Activated T-helper 1 cell treated with anti-CD3 and anti-CD28 coated beads, Interleukin-12 subunit alpha, Interleukin-12 subunit beta, Interleukin-2, Interleukin-4 antibody, amounts not matched to agents 30 ng/mL and 10 ng/mL and 1 ng/mL, durations not matched to agents 14 hours and 24 hours and 36 hours (primary cell): ENCODE data around the gene AGAP1. TPM values are rescaled to one million over a fixed set of nuclear protein-coding genes. Genes with fewer than 3 reads are reported as not detected.
"Not testable (repeated sequence)": the region's sequence is repeated elsewhere in the genome, so short reads cannot be mapped to it uniquely, and the experiment has no call there.

Experiments
- DNase-seq: peaks from one replicate; pipeline ENCODE4 v3.0.0; 2021; ENCODE audit warnings: low spot score
- H3K27ac Mint-ChIP-seq: one replicate; pipeline ENCODE4 v1.8.0; 2021; ENCODE audit warnings: mild to moderate bottlenecking, mixed read lengths
- H3K27me3 Mint-ChIP-seq: one replicate; pipeline ENCODE4 v1.8.0; 2022; ENCODE audit warnings: mild to moderate bottlenecking, moderate library complexity, mixed read lengths; ENCODE audit not compliant: insufficient read depth
- H3K36me3 Mint-ChIP-seq: one replicate; pipeline ENCODE4 v1.8.0; 2021; ENCODE audit warnings: low read depth, mixed read lengths
- H3K4me1 Mint-ChIP-seq: one replicate; pipeline ENCODE4 v1.8.0; 2021; ENCODE audit warnings: low read depth, mixed read lengths
- H3K4me3 Mint-ChIP-seq: one replicate; pipeline ENCODE4 v1.8.0; 2021; ENCODE audit warnings: mild to moderate bottlenecking, moderate library complexity, mixed read lengths
- H3K9me3 Mint-ChIP-seq: one replicate; pipeline ENCODE4 v1.8.0; 2021; ENCODE audit warnings: mixed read lengths
- intact Hi-C: fragments of 100-400 bp; cut with micrococcal nuclease; formaldehyde crosslinking; loops from one replicate; pipeline ENCODE4 v1.15.1; 2024
- total RNA-seq: library from RNA; stranded (reverse); gene quantifications from 2 replicates; pipeline ENCODE4 v1.2.3, GENCODE V29; 2022

Gene AGAP1
- total RNA-seq, 1 donor from 2014 or later, result 2.0 TPM

DNA sequence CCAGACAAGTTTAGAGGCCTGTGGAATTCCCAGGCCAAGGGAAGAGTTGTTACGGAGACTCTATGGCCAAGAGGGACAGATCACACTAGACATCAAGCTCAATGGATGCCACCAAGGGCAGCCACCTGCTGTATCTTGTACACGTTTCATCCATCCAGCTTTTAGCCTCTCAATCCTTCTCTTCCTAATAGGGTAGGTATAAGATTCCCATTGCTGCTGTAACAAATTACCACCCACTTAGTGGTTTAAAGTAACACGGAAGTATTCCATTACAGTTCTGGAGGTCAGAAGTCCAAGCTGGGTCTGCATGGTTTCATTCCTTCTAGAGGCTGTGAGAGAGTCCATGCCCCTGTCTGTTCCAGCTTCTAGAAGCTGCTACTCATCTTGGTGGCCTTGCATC, 586.6 kb downstream of the AGAP1 start:
- H3K27ac Mint-ChIP-seq, result no peak overlapping the region
- no peak for DNase-seq
- H3K9me3 Mint-ChIP-seq, result no peaks in the 10 kb centered on the region
- no peaks in the 10 kb centered on the region for H3K4me1 Mint-ChIP-seq
- no peaks in the 10 kb centered on the region for H3K27me3 Mint-ChIP-seq
- intact Hi-C loops, result no loop called here
- H3K4me3 Mint-ChIP-seq, result no peak overlapping the region
- H3K36me3 Mint-ChIP-seq, result no peaks in the 10 kb centered on the region

DNA sequence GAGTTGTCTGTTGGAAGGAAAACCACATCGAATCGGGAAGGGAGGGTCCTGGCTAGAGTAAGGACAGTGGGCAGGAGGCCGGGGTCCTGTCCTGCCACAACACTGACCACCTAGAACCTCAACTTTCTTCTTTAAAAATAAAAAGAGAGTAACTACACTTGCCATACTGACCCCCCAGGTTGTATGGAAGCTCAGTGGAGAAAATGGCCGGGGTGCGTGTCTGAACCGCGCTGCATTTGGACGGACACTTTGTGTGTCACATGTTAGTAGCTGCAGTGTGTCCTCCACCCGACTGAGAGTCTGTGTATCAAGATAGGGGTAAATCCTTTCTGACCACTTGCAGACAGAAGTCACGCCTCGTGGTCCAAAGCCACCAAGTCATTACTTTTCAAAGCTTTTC, 587.3 kb downstream of the AGAP1 start:
- Mint-ChIP-seq H3K27me3 (peaks cover 2% of the 10 kb centered on the region), H3K36me3 (no peaks in the 10 kb centered on the region), H3K4me1 (no peaks in the 10 kb centered on the region), H3K27ac (no peak overlapping the region), H3K9me3 (no peaks in the 10 kb centered on the region), H3K4me3 (no peak overlapping the region)
- intact Hi-C loops, result no loop called here
- DNase-seq, result no peak

DNA sequence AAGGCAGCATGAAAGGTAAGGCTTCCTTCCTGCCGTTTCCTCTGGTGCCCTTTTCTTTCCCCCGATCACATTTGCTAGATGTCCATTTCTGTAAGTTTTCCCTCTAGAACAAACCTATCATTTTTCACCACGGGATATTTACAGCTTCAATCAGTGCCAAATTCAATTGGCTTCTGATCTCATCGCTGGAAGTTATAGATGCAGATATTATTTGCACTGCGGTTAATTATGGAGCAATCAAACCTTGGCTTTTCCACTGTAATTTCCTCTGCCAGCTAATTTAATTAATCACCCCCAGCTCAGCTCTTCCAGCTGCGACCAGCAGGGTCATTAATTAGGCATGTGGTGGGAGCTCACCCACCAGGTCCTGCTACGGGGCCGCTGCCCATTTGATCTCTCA, 588.2 kb downstream of the AGAP1 start:
- Mint-ChIP-seq H3K9me3 (no peaks in the 10 kb centered on the region), H3K36me3 (no peaks in the 10 kb centered on the region), H3K4me3 (no peak overlapping the region), H3K27ac (no peak overlapping the region), H3K4me1 (no peaks in the 10 kb centered on the region), H3K27me3 (peaks cover 2% of the 10 kb centered on the region)
- no peak for DNase-seq
- intact Hi-C loops, result no loop called here

DNA sequence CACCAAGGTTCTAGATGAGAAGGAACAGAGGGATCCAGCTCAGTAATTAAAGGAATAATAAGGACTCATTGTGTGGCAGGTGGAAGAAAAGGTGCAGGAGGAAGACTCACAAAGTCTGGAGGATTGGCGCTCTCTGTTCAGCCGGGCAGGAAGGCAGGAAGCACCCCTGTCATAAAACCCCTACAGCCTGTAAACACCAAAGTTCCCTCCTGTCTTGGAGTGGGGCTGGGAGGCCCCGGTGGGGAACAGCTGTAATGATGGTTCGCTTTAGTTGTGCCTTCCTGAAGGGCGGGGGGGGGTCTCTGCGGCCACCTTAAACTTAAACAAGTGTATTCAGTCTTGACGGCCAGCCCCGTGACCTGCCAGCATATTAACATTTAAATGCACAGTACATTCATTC, 590.1 kb downstream of the AGAP1 start:
- no peaks in the 10 kb centered on the region for H3K36me3 Mint-ChIP-seq
- H3K4me3 Mint-ChIP-seq, result no peak overlapping the region
- peaks cover 2% of the 10 kb centered on the region for H3K27me3 Mint-ChIP-seq
- no peak overlapping the region for H3K27ac Mint-ChIP-seq
- H3K9me3 Mint-ChIP-seq, result no peaks in the 10 kb centered on the region
- H3K4me1 Mint-ChIP-seq, result no peaks in the 10 kb centered on the region
- no peak for DNase-seq
- intact Hi-C loops, result no loop called here

DNA sequence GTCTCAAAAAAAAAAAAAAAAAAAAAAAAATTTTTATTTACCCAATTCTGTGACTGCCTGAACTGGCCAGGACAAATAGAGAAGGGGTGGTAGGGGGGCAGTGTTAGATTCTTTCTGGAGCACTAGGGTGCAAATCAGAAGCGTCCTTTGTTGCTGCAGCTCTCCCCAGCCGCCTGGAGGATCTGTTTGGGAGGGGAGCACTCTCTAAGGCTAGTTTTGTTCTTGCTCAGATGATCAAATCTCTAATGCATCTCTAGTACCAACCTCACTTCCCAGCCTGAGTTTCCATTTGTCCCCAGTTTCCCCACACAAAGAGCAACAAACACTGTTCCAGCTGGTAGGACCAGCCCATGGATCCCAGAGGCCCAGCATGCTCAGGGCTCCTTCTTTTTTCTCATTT, 591.4 kb downstream of the AGAP1 start:
- Mint-ChIP-seq H3K9me3 (no peaks in the 10 kb centered on the region), H3K4me1 (no peaks in the 10 kb centered on the region), H3K4me3 (no peak overlapping the region), H3K27ac (no peak overlapping the region), H3K36me3 (no peaks in the 10 kb centered on the region), H3K27me3 (peaks cover 2% of the 10 kb centered on the region)
- intact Hi-C loops, result no loop called here
- DNase-seq, result no peak

DNA sequence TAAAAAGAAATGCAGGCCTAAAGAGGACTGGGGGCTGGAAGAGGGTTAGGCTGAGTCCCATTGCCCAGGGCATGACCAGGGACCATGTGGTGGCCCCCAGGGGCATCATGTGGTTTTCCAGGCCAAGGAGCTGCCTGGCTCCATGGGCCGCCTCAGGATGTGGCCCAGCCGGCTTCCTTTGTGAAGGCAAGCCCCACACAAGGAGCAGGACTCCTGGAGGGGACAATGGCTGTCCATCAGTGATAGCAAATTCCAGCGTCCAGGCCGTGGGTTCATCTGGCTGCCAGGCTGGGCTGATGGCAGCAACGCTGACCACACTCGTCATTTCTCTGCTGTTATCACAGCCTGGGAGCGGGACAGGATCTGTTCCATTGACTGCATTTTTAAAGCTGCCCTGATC, 591.8 kb downstream of the AGAP1 start:
- Mint-ChIP-seq H3K27me3 (peaks cover 2% of the 10 kb centered on the region), H3K27ac (no peak overlapping the region), H3K4me1 (no peaks in the 10 kb centered on the region), H3K9me3 (no peaks in the 10 kb centered on the region), H3K36me3 (no peaks in the 10 kb centered on the region), H3K4me3 (no peak overlapping the region)
- intact Hi-C loops, result no loop called here
- no peak for DNase-seq

DNA sequence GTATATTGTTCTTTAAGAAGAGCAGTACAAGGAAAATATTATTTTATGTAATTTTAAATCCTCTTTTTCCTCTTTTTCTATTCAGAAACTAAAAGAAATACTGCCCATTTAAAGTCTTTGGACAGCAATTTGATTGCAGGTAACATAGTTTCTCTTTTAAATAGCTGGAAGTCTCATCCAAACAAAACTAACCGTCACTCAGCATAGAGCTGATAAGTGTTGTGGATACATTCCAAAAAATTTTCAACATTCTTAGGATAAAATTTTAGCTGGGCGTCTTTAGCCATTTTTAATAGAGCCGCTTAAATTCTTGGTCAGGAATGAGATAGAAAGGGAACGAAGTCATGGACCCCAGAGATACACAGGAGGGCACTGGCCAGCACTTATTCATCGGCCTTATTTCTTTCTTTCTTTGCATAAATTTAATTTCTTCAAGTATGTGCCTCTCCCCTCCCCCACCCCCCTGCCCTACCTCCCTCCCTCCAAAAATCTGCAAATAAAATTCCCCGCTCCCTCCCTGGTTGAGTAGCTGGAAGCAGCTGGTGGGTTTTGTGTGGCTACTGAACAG, 592.6 kb downstream of the AGAP1 start:
- Mint-ChIP-seq H3K36me3 (no peaks in the 10 kb centered on the region), H3K27ac (no peak overlapping the region), H3K4me3 (no peak overlapping the region), H3K27me3 (peaks cover 2% of the 10 kb centered on the region), H3K9me3 (no peaks in the 10 kb centered on the region), H3K4me1 (no peaks in the 10 kb centered on the region)
- intact Hi-C loops, result no loop called here
- DNase-seq, result no peak

DNA sequence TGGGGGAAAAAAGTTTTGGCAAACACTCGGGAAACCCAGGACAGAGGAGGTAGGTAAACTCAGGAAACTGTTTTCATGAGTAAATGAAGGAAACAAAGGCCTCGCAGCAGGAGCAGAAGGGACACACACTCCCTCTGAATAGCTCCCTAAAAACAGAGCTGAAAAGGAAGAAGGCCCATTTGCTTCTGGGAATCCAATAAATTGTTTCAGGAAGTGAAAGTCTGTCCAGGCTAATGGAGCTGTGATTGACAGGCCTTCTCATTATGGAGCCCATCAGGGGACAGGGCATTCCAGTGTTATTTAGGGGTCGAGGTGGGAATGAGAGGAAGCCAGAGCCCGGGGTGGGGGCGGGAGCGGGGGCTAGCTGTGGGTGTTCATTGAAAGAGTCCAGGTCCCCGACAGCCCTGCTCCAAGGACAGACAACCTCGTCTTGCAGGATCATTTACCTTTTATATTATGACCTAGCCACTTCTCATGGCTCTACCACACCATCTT, 593.2 kb downstream of the AGAP1 start:
- Mint-ChIP-seq H3K9me3 (no peaks in the 10 kb centered on the region), H3K27ac (no peak overlapping the region), H3K4me3 (no peak overlapping the region), H3K27me3 (peaks cover 2% of the 10 kb centered on the region), H3K36me3 (no peaks in the 10 kb centered on the region), H3K4me1 (no peaks in the 10 kb centered on the region)
- no peak for DNase-seq
- intact Hi-C loops, result no loop called here

DNA sequence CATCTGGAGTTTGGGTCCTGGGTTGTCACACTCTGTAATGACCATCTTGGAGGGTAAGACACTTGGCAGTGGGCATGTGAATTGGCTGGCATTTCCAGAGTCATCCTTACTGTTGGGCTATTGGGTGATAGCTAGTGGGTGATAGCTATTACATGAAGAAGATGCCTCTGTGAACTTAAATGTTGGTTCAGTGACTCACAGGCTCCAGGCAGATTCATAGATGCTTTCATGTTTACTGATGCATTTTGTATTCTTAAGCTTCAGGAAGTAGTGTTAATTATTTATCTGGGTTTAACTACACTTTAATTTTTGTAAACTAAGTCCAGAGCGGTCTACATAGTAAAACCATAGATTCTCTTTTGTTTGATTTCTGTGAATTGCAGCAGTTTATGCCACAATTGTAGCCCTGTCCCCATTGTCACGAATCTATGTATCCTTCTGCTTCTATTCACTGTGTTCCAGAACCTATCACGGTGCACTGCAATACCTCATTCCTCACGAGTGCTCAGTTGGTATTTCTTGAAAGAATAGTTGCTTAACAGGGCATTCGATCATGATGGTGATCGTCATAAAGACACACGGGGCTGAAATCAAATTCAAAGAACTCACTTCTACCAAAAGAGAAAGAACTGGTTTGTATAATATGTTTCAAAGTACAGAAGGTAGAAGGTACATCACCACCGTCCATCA, 594.7 kb downstream of the AGAP1 start:
- Mint-ChIP-seq H3K36me3 (no peaks in the 10 kb centered on the region), H3K27ac (no peak overlapping the region), H3K4me1 (no peaks in the 10 kb centered on the region), H3K27me3 (peaks cover 2% of the 10 kb centered on the region), H3K9me3 (no peaks in the 10 kb centered on the region), H3K4me3 (no peak overlapping the region)
- no peak for DNase-seq
- intact Hi-C loops, result no loop called here

DNA sequence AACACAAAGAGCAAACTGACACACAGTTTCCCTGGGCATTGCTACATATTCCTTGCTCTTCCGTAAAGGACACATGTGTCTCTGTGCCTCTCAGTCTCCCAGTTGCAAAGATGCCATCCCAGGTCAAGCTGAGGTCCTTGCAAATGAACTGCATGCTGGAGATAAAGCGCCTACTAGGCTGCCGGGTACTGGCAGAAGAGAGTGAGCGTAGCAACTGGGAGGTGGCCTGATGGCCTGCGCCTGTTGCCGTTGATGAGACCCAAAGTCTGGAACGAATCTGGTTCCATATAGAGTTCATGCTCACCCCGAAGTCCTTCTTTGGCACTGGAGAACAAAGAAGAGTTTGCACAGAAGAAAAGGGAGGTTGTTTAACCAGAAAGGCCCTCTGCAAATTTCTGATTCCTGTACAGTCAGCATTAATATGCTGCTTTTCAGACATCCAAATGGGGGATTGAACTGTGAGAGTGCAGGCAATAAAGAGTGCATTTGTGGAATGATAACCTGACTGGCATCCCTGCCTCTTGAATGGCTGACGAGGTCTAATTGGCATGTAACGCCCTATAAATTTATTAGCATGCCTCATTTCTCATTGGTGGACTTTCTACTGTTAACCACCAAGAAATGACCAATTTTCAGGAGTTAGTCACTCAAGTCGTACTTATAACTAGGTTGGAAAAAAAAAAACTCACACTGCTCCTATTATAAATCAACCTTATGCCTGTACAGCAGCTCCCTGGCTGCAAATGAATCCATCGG, 595.6 kb downstream of the AGAP1 start:
- no peak for DNase-seq
- Mint-ChIP-seq H3K27me3 (peaks cover 2% of the 10 kb centered on the region), H3K36me3 (no peaks in the 10 kb centered on the region), H3K4me1 (no peaks in the 10 kb centered on the region), H3K27ac (no peak overlapping the region), H3K9me3 (no peaks in the 10 kb centered on the region), H3K4me3 (no peak overlapping the region)
- intact Hi-C loops, result no loop called here

DNA sequence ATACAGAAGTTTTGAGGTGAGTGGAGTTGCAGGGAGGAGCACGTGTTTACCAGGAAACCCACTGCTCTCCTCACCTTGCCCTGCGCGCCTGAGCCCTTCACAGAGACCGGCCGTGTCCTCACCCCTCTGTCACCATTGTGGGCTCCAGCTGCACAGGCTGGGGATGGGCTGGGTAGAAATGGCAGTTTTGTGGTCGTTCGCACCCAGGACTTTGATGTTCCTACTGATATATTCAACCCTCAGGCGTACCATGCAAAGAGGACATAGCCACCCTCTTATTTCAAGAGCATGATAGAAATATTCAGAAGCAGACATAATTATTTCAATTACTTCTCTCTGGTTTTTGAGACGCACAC, 596.2 kb downstream of the AGAP1 start:
- intact Hi-C loops, result no loop called here
- H3K27ac Mint-ChIP-seq, result no peak overlapping the region
- H3K27me3 Mint-ChIP-seq, result peaks cover 2% of the 10 kb centered on the region
- no peak overlapping the region for H3K4me3 Mint-ChIP-seq
- no peaks in the 10 kb centered on the region for H3K36me3 Mint-ChIP-seq
- H3K9me3 Mint-ChIP-seq, result no peaks in the 10 kb centered on the region
- H3K4me1 Mint-ChIP-seq, result no peaks in the 10 kb centered on the region
- no peak for DNase-seq

DNA sequence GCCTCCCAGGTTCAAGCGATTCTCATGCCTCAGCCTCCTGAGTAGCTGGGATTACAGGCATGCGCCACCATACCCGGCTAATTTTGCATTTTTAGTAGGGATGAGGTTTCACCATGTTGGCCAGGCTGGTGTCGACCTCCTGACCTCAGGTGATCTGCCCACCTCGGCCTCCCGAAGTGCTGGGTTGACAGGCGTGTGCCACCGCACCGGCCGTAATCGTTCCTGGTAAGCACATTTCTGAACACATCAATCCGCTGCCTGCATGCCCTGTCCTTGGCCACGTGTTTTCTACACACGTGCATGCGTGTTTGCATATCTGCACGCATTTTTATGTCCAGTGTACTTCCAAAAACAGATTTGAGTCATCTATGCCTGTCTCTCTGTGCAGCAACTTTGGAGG, 597.0 kb downstream of the AGAP1 start:
- H3K9me3 Mint-ChIP-seq, H3K4me1 Mint-ChIP-seq, intact Hi-C loops, H3K36me3 Mint-ChIP-seq, DNase-seq, H3K27ac Mint-ChIP-seq, H3K27me3 Mint-ChIP-seq, H3K4me3 Mint-ChIP-seq: not testable (repeated sequence)

DNA sequence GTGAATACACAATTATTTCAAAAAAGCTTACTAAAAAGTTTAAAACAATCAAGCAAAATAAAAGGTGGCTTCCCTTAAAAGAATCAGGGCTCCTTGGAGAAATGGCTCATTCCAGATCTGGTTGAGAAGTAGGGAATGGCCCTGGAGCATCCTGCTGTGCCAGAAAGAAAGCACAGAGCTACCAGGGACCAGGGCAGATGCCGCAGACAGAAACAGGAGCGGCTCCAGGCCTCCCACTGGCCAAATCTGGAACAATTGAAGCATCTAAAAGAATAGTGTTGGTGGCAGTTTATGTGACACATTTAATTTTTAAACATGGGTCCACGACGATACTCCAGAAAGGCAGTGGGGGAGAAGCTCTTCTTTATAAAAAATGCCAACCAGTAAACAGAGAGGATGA, 598.9 kb downstream of the AGAP1 start:
- Mint-ChIP-seq H3K4me3 (no peak overlapping the region), H3K36me3 (no peaks in the 10 kb centered on the region), H3K4me1 (no peaks in the 10 kb centered on the region), H3K27ac (no peak overlapping the region), H3K27me3 (no peaks in the 10 kb centered on the region), H3K9me3 (no peaks in the 10 kb centered on the region)
- intact Hi-C loops, result no loop called here
- no peak for DNase-seq
